ENCODE measurements around the gene TSPAN17.

The TSPAN17 gene

GRCh38 chr5:176608142-176608705 lies 39.1 kb upstream of the TSPAN17 start:
- TF ChIP-seq CTCF (IDR thresholded peaks at IDR 0.05; ENCODE audit: low read length, missing control alignments): no peak
- H3K4me3 ChIP-seq (replicated peaks; ENCODE audit: low read depth, low read length): no peak overlapping the region
- no peak for DNase-seq (ENCODE audit: low read depth)

- no peak for DNase-seq (ENCODE audit: low read depth)
- H3K4me3 ChIP-seq (replicated peaks; ENCODE audit: low read depth, low read length): peak overlapping the region; percentile 50
- TF ChIP-seq CTCF (IDR thresholded peaks at IDR 0.05; ENCODE audit: low read length, missing control alignments): no peak
These were observed 38.2 kb upstream of the TSPAN17 start for GRCh38 chr5:176608937-176609723.

- DNase-seq (ENCODE audit: low read depth): peak; percentile 52
- peak within 1 kb of the TSS; percentile 64 for H3K4me3 ChIP-seq (replicated peaks; ENCODE audit: low read depth, low read length)
- TF ChIP-seq CTCF (IDR thresholded peaks at IDR 0.05; ENCODE audit: low read length, missing control alignments): no peak
These were observed 37.4 kb upstream of the TSPAN17 start, which contains the start of gene GPRIN1 for GRCh38 chr5:176609724-176610434. GPRIN1 (minus strand) TSS chr5:176610156; CDS start chr5:176599834, 10,322 bp downstream.

- no peak for TF ChIP-seq CTCF (IDR thresholded peaks at IDR 0.05; ENCODE audit: low read length, missing control alignments)
- DNase-seq (ENCODE audit: low read depth): no peak
- H3K4me3 ChIP-seq (replicated peaks; ENCODE audit: low read depth, low read length): peak overlapping the region; percentile 64
These were observed 36.9 kb upstream of the TSPAN17 start for GRCh38 chr5:176610435-176610773.

- TF ChIP-seq CTCF (IDR thresholded peaks at IDR 0.05; ENCODE audit: low read length, missing control alignments): no peak
- peak; percentile 93 for DNase-seq (ENCODE audit: low read depth)
These were observed 35.8 kb upstream of the TSPAN17 start for GRCh38 chr5:176611435-176611834.

GRCh38 chr5:176612008-176612407 lies 35.3 kb upstream of the TSPAN17 start:
- TF ChIP-seq CTCF (IDR thresholded peaks at IDR 0.05; ENCODE audit: low read length, missing control alignments): no peak
- no peak for DNase-seq (ENCODE audit: low read depth)

More at GRCh38 chr5:176611435-176611834, 35.8 kb upstream of the TSPAN17 start:
- no peak overlapping the region for H3K4me3 ChIP-seq (replicated peaks; ENCODE audit: low read depth, low read length)

More at GRCh38 chr5:176612008-176612407, 35.3 kb upstream of the TSPAN17 start:
- H3K4me3 ChIP-seq (replicated peaks; ENCODE audit: low read depth, low read length): no peak overlapping the region
